GM12874 (cell line): Measurements from ENCODE around the gene SRBD1.

Experiments
- CTCF ChIP-seq: IDR thresholded peaks from 2 replicates; pipeline ENCODE4 v1.5.1; 2011; ENCODE audit warnings: low read depth, mild to moderate bottlenecking, control low read depth, low read length, moderate library complexity; ENCODE audit not compliant: insufficient read depth

The SRBD1 gene

DNA sequence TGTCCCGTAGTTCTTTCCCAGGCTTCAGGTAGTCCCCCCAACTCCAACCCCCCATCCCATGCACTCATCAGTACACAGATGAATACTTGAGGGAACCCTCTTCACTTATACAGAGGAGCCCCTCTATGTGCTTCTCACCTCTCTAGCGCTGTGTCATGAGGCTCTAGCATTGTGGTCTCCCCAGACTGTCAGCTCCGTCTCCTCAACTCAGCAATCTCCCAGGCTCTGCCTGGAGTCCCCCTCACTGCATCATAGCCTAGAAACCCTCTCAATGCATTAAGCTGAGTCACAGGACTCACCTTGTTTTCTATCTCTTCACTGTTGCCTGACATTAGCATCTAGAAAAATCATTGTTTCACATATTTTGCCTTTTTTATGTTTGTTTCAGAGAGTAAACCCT lies 20.3 kb upstream of the SRBD1 start:
- no peak for TF ChIP-seq CTCF

DNA sequence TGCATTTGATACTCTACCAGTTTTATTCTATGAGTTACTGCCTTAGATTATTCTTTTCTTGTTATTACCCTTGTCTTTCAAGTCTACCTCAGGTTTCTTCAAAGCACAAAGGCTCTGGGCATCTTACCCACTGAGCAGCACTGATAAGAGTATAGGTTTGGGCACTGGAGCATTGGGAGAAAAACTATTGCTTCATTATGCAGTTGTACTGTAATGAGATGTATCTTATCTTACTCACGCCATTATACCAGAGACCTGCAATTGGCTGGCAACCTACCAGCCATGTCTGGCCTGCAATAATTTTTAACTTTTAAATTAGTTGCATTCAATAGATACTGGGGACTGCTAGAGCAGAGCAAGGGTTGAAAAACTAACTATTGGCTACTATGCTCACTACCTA lies 18.9 kb upstream of the SRBD1 start:
- TF ChIP-seq CTCF = no peak

DNA sequence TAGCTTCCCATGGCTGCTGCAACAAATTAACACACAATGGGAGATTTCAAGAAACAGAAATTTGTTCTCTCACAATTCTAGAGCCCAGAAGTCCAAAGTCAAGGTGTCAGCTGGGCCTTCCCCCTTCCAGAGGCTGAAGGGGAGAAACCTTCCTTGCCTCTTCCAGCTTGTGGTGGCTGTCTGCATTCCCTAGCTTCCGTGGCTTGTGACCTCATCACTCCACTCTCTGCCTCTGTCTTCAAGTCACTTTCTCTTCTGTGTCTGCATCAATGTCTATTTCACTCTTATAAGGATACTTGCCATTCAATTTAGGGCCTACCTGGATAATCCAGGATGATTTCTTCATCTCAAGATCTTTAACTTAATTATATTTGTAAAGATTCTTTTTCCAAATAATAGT lies 16.8 kb upstream of the SRBD1 start:
- no peak for TF ChIP-seq CTCF

DNA sequence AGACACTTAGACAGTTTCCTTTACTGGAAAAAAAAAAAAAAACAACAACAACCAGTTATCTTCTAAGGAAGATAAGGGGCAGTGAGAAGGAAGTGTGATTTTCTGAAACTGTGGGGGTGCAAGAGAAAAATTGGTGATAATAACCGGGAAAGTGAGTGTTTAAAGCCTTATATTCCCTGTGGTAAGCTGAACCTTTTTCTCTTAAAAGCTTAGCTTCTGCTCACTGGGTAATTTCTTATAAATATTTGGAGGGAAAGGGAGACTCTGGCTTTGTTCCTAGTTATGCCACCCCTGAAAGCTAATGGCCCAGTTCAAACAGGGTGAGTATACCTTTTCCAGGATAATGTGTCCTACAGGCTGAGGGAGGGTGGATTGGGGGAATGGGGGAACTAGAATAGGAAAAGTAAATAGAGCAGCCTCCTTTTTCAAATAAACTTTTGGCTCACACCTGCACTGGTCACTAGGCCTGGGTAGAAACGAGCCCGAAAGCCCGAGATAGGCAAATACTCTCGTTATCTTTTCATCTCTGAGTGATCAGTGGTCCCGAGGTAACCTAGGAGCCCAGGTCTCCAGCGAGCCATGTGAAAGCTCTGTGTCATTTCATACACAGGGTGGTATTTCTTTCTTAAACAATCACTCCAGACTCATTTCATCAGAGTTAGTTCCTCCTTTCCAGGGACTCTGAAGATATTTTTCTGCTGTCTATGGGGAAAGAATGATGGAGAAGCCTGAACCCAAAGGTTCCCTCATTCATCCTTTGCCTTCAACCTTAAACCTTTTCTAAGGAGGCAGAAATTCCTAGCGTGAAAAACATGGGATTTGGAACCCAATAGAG lies 15.5 kb upstream of the SRBD1 start:
- no peak for TF ChIP-seq CTCF

GRCh38 chr2:45625824-45626223 lies 14.8 kb upstream of the SRBD1 start:
- no peak for TF ChIP-seq CTCF

GRCh38 chr2:45623098-45623497 lies 12.0 kb upstream of the SRBD1 start:
- no peak for TF ChIP-seq CTCF

DNA sequence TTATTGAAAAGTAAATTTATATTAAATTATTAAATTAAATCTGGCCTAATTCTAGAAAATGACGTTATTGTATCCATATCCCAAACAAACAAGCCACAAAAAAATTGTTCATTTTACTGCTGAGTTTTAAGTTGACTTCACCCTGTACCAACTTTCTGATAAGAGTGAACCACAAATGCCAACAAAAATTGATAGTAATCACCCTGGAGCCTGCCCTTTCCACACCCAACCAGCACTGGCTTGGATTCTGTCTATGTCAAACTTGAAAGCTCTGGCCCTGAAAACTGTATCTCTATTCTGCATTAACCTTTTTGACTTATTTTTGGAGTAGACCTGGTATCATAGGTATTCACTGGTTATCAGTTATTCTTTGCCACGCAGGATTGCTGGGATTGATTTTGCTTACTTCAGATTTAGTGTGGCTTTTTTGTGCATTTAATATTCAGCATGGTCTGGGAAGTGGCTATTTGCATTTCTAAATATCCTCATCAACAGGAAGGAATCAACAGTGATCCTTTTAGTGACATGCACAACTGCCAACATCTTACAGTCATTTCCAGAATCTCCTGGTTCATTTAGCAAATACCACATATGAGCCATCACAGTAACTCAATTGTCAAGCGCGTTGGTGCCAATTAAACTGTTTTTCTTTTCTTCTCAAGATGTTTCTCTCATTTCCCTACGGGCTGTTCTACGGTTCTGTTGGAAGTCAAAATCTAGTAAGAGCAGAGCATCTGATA lies 11.4 kb upstream of the SRBD1 start:
- no peak for TF ChIP-seq CTCF
